SK-N-DZ (cell line): Measurements from ENCODE around the gene BEND7. TPM values are rescaled to one million over a fixed set of nuclear protein-coding genes. Genes with fewer than 3 reads are reported as not detected.
A peak's percentile ranks its signal among the peaks of the same experiment; 100 is the strongest.
"Not testable (repeated sequence)": the region's sequence is repeated elsewhere in the genome, so short reads cannot be mapped to it uniquely, and the experiment has no call there.

Source experiments
- DNase-seq: peaks from one replicate; pipeline ENCODE4 v3.0.0-alpha.2; 2015; ENCODE audit warnings: low spot score
- polyA plus RNA-seq, 2 experiments: library from polyadenylated mRNA; depleted of rRNA; stranded (reverse); fragments of >200 nt; gene quantifications; 2 replicates each; pipeline ENCODE4 v1.2.3, GENCODE V29; 2014

Gene BEND7, protein sequence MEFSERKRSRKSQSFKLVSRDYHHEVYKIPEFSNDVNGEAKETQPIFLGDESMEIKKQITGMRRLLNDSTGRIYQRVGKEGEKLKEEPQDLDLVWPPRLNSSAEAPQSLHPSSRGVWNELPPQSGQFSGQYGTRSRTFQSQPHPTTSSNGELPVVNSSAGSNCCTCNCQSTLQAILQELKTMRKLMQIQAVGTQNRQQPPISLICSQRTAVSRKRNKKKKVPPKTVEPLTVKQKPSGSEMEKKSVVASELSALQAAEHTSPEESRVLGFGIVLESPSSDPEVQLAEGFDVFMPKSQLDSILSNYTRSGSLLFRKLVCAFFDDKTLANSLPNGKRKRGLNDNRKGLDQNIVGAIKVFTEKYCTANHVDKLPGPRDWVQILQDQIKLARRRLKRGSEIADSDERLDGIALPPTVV
- polyA plus RNA-seq (2014; cell fraction: cytosol; rRNA removed) = 11.7 and 17.8 TPM in 2 replicates
- 11.4 and 16.7 TPM in 2 replicates for polyA plus RNA-seq (2014; cell fraction: nucleus; rRNA removed)

DNA sequence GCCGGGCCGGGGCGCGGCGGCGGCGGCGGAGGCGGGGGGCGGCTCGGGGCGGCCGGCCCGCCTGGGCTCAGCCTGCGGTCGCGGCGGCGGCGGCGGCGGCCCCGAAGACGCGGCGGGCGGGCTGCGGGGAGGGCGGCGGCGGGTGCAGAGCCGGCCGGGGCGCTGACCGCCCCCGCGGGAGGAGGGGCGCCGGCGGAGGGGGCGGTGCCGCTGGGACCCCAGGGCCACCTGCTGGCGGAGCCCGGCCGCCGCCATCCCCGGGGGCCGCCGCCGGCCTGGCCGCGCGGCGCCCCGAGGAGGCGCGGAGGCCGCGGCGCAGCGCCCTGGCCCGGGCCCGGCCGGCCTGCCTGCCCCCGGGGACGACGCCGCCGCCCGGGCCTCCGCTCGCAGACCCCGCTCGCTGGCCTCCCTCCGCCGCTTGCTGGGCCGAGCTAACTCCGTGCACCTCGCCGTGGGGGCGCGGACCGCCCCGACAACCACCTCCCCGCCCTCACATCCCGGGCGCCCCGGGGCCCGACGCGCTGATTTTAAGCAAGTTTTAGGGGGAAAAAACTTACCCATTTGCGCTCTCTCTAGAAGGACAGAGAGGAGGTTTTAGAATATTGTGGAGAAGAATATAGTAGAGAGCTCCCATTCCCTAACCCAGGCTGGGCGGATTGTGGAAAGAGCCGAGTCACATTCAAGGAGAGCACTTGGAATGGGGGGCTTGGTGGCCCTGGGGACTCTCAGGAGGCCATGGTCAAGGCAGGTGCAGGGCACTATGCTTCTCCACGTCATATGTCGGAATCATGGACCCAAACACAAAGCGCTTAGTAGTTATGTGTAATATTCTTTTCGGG, at the start of gene BEND7:
TSS of gene BEND7 (minus strand) at position 140 of the 839 bp plus-strand sequence. CDS start 481 bp downstream, outside the sequence.
- peak; percentile 22 for DNase-seq

DNA sequence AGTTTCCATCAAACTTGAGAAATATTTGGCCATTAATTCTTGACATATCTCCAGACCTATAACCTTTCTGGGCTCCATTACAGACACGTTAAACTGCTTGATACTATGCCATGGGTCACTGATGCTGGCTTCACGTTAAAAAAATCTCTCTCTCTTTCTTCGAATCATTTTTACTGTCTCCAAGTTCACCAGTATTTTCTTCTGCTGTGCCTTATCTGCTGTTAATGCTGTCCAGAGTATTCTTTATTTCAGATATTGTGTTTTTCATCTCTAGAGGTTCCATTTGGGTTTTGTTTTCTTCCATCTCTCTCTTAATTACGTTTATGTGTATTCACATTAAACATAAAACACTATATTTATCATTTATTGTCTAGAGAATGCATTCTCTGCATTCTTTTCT, 45.1 kb upstream of the BEND7 start:
- DNase-seq = no peak

DNA sequence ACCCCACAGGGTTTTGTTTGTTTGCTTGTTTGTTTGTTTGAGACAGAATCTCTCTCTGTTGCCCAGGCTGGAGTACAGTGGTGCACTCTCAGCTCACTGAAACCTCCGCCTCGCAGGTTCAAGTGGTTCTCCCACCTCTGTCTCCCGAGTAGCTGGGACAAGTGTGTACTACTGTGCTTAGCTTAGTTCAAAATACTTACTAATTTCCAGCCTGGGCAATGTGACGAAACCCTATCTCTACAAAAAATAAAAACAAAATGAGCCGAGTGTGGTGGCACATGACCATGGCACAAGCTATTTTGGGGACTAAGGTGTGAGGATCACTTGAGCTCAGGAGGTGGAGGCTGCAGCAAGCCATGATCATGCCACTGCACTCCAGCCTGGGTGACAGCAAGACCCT, 42.7 kb upstream of the BEND7 start:
- no peak for DNase-seq

DNA sequence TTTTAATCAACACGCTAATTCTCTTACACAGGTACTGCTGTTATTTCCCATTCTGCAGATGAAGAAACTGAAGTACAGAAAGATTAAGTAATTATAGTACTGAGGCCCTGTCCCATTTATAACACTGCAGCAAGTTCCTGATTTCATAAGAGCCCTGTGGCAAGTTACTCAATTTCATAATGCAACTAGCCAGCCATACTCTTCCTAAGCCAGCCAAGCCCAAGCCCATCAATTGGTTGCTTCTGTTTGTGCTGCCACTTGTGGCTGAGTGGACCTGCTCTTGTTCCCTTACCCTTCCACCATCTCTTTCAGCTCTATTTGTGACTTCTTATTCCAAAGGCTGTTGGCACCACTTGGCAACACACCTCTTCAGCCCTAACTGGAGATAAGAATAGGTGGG, 38.2 kb upstream of the BEND7 start:
- no peak for DNase-seq

DNA sequence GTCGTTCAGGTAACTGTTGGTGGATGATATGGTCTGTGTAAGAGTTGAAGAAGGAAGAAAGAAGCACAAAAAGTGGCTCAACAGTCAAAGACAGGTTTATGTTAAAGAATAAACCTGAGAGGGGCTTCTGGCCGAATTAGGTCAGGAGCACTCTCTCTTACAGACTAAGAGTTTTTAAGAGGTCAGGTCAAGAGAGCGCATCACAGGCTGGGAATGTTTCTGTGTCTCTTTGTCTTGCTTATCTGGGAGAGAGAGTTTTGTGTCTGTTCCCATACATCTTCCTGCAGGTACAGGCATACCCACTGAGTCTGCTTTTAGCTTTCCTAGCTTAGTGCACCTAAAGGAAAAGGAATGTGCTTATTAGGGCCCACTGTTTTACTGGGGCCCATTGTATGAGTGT, 35.8 kb upstream of the BEND7 start:
- no peak for DNase-seq

DNA sequence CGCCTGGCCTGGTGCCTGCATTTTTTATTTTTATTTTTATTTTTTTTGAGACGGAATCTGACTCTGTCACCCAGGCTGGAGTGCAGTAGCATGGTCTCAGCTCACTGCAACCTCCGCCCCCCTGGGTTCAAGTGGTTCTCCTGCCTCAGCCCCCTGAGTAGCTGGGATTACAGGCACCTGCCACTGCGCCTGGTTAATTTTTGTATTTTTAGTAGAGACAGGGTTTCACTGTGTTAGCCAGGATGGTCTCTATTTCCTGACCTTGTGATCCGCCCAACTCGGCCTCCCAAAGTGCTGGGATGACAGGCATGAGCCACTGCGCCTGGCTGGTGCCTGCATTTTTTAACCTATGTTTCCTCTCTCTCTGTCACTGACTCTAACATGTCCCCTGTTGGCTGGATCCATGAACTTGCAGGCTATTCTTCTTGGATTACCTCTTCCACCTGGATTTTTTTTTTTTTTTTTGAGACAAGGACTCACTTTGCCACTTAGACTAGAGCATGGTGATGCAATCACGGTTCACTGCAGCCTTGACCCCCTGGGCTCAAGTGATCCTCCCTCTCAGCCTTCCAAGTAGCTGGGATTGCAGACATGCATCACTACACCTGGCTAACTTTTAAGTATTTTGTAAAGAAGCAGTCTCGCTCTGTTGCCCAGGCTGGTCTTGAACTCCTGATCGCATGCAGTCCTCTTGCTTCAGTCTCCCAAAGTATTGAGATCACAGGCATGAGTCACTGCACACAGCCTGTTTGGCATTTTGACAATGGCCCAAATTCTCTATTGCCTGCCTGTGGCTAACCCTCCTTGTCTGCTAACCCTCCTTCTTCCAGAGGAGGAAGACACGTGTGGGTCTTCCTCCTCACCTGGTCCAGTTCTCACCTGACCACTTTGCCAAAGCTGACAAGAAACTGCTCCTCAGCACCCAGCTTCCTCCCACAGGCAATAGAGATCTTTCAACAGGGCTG, 34.9 kb upstream of the BEND7 start:
- no peak for DNase-seq

DNA sequence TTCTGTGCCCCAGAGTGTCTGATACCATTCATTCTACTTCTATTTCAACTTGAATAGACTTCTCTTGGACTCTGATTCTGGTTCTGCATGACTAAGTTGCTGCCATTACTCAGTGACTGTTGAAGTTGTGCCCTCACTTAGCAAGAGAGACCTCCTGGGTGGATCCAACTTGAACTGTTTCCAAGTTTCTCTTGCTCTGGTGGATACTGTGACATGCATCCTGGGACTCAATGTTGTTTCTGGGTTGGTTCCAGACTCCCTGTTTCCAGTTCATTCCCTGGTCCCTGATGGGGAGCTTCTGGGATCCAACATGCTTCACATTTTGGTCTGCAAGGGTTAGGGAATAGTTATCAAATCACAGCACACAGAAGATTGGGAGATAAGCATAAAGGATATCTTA, 31.8 kb upstream of the BEND7 start:
- no peak for DNase-seq

DNA sequence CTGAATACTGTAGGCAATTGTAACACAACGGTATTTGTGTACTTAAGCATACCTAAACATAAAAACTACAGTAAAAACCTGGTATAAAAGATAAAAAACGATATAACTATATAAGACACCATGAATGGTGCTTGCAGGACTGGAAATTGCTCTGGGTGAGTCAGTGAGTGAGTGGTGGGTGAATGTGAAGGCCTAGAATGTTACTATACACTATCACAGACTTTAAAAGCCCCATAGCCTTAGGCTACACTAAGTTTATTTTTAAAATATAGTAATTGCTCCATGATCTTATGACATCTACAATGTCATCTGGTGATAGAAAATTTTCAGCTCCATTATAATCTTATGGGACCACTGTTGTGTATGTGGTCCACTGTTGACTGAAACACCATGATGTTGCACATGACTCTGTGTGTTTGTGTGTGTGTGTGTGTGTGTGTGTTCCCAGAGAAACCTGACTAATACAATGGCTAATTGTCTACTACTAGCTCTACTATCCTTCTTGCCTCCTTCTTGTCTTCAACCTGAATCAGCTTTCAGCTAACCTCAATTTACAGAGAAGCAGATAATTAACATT, 30.4 kb upstream of the BEND7 start:
- no peak for DNase-seq

DNA sequence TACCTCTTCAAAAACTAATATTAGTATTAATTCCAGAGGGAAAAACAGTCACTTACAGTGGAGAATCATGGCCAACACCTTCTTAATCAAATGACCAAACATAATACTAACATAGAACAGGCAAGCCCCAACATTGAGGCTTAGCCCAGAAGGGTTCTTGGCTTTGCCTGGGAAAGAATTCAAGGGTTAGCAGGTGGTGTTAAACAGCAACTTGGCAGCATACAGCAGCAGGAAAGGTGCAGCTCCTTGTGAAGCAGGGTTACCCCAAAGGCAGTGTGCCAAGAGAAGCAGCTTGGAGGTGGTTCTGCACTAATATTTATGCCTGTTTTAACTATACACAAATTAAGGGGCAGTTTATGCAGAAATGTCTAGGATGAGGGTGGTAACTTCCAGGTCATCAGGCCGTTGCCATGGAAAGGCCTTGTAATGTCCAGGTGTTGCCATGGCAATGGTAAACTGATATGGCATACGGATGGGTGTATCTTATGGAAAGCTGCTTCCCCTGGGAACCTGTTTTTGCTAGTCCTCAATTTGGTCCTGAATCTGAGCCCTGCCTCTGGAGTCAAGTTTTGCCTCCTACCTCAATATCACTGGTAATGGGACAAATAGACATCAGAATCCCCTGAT, 27.2 kb upstream of the BEND7 start:
- DNase-seq = peak; percentile 22

DNA sequence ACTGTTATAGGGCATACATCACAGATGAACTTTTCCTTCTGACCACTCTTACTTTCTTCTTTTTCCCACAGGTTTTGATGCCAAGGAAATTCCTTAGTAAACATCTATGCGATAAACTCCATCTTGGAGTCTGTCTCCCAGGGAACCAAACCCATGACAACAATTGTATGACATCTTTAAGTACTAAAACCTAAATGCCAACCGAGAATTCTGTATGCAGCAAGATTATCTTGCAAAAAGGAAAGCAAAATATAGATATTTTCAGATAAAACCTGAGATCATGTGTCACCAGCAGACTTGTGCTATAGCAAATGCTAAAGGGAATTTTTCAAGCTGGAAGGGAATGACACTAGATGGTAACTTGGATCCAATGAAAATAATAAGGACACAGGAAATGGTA, 22.0 kb upstream of the BEND7 start:
- no peak for DNase-seq

DNA sequence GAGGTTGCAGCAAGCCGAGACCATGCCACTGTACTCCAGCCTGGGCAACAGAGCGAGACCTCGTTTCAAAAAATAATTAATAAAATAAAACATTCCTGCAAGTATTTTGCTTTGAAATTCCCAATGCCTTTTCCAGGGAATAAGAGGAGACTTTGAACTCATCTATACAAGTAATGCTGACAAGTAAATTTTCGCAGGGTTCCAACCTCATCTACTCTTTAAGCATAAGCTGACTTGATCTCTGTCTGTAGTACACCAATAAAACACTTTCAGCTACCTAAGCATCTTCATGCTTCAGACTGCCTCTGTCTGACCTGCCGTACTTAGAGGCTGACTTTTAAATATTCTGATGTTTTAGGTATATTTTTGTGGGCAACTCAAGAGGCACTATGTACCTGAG, 13.7 kb upstream of the BEND7 start:
- DNase-seq = no peak

DNA sequence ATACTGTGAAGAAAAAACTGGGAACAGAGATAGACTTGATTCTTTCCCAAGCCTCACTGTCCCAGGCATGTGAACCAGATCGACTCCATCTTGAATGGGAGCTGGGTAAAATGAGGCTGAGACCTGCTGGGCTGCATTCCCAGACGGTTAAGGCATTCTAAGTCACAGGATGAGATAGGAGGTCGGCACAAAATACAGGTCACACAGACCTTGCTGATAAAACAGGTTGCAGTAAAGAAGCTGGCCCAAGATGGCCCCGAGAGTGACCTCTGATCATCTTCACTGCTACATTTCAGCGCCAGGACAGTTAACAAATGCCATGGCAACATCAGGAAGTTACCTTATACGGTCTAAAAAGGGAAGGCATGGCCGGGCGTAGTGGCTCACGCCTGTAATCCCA, 9.2 kb upstream of the BEND7 start:
- not testable (repeated sequence) for DNase-seq

DNA sequence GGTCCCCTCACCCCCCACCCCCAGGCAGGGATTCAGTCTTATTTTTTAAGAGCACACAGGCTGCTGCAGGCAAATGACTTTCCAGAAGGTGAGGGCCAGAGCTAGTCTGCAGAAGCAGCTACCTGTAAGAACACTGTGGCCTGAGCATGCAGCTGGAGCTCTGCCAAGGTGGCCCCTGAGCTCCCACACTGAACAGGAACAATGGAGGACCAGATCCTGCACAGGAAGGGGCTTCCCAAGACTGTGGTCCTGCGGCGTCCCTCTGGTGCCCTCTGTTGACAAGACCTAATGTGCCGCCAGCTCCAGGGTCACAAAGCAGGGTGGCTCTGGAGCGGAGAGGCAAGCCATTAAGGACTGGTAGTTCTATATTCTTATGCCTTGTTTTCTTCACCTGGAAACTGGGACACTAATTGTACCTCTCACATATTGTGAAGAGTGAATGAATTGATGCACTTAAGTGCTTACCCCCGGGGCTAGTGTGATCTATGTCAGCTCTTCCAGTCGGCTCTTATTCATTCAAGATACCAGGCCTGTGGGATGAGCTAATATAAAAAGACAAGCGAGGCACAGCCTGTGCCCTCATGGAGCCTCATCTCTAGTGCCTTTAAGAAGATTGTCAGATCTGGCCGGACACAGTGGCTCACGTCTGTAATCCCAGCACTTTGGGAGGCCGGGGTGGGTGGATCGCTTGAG, 8.0 kb upstream of the BEND7 start:
- peak; percentile 87 for DNase-seq

DNA sequence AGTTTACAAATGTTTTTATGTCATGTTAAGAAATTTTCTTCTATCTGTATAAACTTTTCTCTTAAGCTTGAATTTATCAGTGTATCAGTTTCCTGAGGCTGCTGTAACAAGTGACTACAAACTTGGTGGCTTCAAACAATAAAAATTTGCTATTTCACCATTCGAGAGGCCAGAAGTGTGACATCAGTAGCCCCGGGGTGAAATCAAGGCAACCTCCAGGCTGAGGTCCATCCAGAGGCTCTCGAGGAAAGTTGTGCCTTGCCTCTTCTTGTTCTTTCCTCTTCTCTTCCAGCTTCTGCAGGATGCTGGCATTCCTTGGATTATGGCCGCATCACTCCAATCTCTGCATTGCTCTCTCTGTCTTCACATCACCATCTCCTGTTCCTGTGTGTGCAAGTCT, 6.5 kb upstream of the BEND7 start:
- no peak for DNase-seq

DNA sequence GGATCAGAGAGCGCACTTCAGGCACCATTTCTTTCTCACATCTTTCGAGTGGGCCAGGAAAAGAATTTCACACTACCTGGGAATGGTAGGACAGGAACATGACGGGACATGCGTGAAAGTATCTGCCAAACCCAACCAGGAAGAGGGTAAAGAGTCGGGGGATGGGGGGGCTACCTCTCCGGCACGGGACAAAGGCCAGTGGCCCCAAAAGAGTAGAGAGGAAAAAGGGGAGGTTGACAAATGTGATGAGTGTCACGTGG, 830 bp upstream of the BEND7 start:
- DNase-seq = no peak

DNA sequence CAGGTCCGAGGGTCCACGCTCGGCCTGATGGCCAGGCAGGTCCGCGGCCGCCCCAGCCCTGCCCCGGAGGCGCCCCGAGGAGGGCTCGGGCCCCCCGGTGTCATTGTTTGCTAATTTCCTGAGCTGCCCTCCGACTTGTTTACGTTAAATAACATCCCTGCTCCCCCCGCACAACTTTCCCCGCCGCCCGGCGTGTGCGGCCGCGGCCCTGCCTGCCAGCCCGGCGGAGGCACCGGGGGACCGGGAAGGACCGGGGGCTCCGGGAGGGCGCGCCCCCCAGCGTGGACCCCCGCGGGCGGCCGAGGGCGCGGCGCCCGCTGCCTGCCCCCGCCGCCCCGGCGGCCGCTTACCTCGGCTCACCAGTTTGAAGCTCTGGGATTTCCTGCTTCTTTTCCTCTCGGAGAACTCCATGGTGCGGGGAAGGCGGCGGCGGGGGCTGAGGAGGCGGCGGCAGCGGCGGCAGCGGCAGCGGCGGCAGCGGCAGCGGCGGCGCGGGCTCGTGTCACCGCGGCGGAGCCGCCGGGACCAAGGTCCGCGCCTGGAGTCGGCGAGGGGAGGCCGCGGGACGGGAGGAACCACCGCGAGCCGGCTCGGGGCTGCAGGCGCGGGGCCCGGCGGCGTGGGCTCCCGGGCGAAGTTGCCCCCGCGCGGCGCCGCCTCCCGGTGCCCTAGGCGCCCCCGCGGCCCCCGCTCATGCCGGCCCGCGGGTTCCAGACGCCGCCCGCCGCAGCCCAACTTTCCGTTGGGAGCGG, 515 bp downstream of the BEND7 start:
- no peak for DNase-seq

DNA sequence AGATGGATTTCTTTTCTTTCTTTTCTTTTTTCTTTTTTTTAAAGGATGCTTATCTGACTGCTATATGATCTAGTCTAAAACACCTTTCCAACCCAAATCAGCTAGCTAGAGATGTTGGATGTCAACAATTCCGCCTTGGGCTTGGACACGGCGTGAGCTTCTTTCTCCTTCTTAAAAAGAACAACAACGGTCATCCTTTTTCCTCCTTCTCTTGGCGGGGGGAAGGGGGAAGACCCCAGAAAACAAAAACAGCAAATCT, 1.0 kb downstream of the BEND7 start:
- DNase-seq = no peak

DNA sequence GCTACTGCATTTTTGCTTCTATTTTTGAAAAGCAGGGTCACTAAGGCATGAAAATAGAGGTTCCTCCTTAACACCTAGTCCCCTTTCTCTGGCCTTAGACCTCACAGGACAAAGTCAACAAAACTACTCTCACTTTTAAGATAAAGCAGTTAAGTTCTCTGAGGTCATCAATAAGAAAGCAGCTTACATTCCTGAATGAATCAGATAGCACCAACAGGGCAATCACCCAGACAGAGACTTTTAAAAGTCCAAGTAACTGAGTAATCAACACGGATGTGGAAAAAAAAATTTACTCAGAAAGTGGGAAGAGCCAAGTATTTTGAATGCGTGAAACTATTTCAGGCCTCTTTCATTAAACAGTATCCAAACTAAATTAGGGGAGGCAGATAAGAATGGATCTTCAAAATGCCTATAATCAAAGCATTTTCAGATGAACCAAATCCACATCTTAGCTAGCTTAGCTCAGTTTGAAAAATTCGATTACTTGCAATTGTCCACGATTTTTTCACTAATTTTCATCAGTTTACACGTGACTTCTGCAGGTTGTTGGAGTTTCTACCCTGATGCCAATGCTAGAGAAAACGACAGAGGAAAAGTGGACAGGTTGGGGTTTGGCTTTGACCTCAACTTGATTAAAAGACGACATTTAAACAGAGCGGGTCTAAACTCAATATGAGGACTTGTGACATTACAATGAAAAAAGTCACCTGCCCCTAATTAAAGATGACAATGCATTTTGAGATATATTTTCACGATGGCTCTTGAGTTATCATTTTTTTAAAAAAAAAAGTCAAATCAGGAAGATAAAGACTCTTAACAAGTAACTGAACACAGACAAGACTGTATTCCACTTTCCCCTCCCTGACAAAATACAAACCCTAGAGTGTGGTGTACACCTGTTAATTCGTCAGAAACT, 1.6 kb downstream of the BEND7 start:
- no peak for DNase-seq

DNA sequence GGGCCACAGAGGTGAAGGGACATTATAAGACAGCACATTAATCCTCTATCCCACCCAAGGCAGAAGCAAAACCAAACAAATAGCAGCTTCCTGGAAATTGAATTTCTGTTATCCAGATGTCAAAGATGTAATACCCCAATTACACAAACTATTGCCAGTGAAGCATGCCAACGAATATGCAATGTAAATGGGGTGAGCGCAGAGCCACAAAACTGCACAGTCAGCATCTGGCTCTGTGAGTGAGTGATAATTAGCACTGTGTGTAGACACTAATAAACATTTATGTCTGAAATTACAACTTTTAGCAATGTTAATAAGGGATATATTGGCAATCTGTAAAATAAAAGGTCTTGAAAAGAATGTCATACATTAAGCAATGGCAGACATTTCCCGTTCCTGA, 3.2 kb downstream of the BEND7 start:
- no peak for DNase-seq
